Retinal pigment epithelial cell (primary cell): ENCODE data around the gene BACH1.

ENCODE experiments used
- DNase-seq: peaks from one replicate; pipeline ENCODE4 v3.0.0-alpha.2; 2010; ENCODE audit warnings: low read depth
- H3K4me3 ChIP-seq: 2 replicates; pipeline ENCODE4 v1.5.1; 2011; ENCODE audit warnings: mild to moderate bottlenecking, low read length, control low read depth, moderate library complexity
- TF ChIP-seq, protein P1 (sequence below): conservative IDR thresholded peaks from 2 replicates; pipeline ENCODE4 v1.5.1; 2011; ENCODE audit warnings: low read depth, low read length, control low read depth, inconsistent platforms

The BACH1 gene

DNA sequence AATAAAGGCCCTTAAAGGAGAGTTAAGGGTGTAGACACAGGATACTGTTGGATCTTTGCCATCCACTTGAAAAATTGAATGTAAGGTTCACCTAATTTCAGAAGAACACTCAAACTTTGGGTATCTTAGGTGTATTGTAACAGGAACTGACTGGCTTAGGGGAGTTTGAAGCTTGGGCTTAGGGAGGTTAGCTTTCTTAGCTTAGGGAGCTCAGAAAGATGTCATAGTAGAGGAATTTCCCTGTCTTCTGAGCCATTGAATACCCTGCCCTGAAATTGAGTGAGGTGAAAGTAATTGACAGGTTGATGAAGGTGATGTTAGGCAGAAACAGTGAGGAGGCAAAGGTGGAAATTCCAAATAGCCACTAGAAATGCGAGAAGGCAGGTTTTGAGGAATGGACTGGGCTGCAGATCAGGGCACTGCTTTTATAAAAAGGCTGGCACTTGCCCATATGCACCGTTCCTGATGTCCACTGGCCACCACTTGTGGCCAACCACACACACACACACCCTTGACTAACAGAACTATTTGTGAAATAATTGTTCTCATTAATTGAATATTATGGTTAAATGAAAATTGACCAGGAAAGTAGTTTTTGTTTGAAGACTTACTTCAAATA, 16.5 kb downstream of the BACH1 start:
- H3K4me3 ChIP-seq: no peak overlapping the region
- DNase-seq: no peak
- TF ChIP-seq, protein P1, sequence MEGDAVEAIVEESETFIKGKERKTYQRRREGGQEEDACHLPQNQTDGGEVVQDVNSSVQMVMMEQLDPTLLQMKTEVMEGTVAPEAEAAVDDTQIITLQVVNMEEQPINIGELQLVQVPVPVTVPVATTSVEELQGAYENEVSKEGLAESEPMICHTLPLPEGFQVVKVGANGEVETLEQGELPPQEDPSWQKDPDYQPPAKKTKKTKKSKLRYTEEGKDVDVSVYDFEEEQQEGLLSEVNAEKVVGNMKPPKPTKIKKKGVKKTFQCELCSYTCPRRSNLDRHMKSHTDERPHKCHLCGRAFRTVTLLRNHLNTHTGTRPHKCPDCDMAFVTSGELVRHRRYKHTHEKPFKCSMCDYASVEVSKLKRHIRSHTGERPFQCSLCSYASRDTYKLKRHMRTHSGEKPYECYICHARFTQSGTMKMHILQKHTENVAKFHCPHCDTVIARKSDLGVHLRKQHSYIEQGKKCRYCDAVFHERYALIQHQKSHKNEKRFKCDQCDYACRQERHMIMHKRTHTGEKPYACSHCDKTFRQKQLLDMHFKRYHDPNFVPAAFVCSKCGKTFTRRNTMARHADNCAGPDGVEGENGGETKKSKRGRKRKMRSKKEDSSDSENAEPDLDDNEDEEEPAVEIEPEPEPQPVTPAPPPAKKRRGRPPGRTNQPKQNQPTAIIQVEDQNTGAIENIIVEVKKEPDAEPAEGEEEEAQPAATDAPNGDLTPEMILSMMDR: no peak

DNA sequence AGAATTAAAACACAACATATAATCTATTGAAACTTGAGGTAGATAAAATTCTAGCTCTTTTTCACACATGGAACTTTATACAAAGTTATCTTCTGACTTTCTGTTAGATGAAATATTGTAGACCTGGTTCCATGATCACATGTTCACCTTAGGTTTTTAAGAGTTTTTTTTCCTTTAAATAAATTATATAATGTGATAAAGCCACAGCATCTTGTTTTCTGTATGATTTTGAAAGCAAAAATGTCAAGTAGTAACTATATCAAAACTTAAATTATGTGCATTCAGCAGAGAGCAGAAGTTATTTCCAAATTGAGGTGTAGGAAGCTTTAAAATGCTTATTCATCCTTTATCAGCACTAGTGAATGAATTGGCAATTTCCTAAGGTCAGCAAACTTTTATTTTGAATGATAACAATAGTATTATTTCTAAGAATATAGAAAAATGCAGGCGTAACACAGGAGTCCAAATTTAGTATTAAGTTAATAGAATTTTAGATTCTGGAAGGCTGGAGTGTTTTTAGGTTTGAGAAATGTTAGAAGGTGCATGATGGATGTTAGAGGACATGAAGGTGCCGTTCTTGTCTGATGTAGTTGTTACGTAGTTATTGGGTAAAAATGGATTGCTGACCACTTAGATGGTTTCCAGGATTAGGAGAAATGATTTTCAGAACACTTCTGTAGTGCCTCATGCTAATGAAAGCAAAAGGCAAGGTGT, 17.5 kb downstream of the BACH1 start:
- TF ChIP-seq, protein P1: no peak
- H3K4me3 ChIP-seq: no peak overlapping the region
- DNase-seq: no peak

DNA sequence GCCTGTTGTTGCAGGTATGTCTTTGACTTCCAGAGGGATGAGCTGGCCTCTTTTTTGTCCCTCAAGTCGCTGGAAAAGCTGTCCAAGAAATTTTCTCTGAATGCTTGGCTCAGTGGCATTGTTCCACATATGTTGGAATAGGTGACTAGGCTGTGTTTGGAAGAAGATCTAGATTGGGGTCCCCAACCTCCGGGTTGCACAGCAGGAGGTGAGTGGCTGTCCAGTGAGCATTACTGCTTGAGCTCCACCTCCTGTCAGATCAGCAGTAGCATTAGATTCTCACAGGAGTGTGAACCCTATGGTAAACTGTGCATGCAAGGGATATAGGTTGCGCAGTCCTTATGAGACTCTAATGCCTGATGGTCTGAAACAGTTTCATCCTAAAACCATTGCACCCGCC, 18.1 kb downstream of the BACH1 start:
- TF ChIP-seq, protein P1: no peak
- no peak for DNase-seq
- no peak overlapping the region for H3K4me3 ChIP-seq

DNA sequence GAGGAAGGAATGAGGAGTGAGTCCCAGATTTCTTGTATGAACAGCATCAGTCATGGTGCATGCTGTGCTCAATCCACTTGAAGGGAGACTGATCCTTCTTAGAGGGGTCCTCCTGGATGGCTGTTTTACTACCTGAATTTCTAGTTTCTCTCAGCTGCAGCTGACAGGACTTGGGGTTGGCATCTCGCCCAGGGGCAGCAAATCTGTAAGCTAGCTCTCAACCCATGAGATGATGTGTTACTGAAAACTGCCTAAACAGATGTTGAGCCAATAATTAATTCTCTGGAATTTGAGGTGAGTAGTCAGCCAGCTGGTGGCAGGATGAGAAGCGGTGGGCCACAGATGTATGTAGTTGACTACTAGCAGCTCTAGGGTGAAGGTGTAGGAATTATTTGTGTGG, 19.6 kb downstream of the BACH1 start:
- H3K4me3 ChIP-seq: no peak overlapping the region
- TF ChIP-seq, protein P1: no peak
- DNase-seq: no peak

DNA sequence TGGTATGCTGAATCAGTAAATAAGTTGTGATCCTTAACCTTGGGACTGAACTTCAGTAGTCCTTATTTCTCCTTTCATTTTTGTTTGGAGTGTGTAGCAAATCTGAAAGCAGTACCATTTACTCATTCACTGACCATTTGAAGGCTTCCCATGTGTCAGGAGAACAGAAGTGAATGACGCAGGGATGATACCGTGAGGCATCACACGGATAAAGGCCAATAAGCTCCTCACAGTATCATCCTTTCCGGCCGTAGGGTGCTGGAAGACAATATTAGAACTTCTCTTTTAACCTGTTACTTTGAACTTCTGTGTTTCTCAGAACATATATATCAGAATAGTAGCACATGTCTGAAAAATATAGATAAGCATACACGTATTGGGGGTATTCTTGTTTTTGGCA, 21.3 kb downstream of the BACH1 start:
- no peak overlapping the region for H3K4me3 ChIP-seq
- no peak for DNase-seq
- TF ChIP-seq, protein P1: no peak

DNA sequence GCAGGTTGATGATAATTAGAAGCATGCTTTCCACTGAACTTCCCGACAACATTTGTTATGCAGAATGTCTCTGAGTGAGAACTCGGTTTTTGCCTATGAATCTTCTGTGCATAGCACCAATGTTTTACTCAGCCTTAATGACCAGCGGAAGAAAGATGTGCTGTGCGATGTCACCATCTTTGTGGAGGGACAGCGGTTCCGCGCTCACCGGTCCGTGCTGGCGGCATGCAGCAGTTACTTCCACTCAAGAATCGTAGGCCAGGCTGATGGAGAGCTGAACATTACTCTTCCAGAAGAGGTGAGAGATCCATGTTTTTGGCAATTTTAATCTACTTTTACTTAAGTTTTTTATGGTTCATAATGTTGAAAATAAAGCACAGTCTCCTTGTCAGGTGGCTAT, 22.5 kb downstream of the BACH1 start:
- no peak overlapping the region for H3K4me3 ChIP-seq
- DNase-seq: no peak
- TF ChIP-seq, protein P1: no peak
